COLO668 (cell line): ENCODE measurements around the gene PTPRM.
"Not testable (repeated sequence)": the region's sequence is repeated elsewhere in the genome, so short reads cannot be mapped to it uniquely, and the experiment has no call there.

Source experiments
- DNase-seq: peaks from one replicate; lab custom pipeline; 2025; ENCODE audit not compliant: unreplicated experiment; lab: John Stamatoyannopoulos, UW

Gene PTPRM

DNA sequence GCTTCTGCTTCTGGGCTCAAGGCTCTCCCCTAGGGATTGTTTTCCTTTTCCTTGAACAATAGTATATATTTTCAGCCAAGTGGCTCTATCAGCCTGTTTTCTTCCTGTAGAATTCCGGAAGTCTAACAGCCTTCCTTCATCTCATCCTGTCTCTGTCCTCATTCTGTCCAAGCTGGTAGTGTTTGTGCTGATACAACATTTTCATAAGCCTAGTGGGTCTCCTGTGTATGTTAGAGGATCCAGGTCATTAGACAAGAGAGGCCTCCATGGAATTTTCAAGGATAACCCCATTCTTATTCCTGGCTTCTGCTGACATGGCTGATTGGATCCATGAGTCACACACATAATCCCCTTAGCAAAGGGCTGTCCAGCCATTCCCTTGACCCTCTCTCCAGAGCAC is 467.6 kb downstream of the PTPRM start:
- DNase-seq, result no peak

DNA sequence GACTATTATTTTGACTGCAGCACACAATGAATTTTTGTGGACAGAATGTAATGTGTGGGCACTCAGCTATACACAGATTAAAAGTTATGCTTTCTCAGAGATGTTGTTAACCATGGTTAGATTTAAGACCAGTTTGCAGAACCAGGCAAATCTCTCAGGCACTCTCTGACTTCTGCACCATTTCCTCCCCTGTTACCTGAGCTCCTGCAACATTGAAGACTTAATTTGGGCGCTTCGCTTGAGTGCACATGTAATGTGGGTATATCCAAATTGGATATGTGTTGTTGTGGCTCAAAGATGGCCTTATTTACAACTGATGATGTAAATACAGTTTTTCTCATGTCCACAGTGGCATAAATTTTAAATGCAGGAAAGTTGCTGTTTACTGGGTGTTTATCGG is 469.4 kb downstream of the PTPRM start:
- DNase-seq, result no peak

DNA sequence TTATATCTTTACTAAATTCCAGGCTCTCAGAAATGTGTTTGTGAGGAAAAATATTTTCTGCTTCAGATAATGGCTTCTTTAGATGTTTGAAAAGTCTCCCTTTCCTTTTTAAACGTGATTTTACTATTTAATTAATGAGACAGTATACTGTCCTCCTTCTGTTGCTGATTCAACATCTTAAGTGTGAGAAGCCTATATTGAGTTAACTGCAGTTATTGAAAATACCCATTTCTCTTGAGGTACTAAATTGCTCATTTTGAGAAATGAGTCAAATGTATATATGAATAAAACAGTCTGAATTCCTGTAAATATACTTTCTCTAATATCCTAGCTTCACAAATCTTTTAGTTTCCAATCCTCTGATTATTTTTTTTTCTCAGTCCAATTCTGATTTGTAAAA is 470.2 kb downstream of the PTPRM start:
- DNase-seq, result no peak

DNA sequence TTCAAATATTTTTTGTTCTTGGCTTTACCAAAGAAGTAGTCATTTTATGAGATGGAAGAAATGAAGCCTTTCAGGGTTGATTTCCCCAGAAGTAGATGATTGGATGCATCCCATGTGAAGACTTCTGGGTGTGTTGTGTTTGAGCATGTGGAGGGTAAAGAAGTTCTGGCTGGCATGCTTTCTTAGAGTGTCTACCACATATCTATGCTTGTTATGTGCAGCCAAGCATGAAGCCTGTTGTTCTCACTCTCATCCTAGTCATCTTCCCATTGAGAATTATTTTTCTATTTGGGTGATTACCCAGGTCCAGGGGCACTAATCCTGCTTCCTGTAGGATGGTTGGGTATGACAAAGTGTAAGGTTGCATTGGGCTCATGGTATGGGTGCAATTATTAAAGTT is 472.9 kb downstream of the PTPRM start:
- no peak for DNase-seq

DNA sequence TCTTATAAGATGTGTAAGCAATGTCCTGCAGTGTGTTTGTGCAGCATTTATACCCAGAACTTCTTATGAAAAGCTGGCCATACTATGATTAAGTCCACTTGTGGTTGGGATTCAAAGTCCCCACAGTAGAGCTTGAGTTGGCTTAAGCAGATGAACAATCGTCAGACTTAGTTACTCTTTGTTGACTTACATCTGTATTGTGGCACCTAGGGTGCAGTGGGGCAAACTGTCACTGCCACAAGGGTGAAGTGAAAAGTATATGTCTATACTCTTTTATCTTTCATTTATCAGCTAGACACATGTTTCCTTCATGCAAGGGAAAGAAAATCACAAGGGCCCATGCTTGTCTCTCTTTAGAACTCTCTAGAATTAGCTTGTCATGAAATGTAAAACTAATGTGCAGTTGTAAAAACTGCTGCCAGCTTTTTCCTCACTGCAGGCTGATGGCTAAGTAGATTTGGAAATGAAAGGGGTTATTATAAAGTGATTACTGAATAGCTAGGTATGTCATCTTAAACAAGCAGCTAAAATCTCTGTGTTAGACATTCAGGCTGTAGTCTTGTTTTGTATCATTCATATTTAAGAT is 474.5 kb downstream of the PTPRM start:
- no peak for DNase-seq

DNA sequence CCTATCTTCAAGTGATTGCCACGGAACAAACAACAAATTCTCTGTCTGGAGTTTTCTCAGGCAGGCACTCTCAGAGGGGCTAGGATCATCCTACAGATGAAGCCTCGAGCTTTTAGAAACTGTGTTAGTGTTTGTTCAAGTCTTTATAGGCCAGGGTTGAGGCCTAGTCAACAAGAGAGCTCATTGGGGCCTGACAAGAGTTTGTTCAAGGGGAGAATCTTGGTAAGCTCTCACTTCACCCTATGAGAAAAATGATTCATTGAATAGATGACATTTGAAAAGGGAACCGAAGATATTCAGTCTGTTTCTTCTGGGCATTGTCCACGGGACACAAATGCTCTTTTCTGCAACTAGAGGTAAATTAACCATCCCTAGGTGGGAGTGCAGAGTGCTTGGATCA is 476.9 kb downstream of the PTPRM start:
- no peak for DNase-seq

DNA sequence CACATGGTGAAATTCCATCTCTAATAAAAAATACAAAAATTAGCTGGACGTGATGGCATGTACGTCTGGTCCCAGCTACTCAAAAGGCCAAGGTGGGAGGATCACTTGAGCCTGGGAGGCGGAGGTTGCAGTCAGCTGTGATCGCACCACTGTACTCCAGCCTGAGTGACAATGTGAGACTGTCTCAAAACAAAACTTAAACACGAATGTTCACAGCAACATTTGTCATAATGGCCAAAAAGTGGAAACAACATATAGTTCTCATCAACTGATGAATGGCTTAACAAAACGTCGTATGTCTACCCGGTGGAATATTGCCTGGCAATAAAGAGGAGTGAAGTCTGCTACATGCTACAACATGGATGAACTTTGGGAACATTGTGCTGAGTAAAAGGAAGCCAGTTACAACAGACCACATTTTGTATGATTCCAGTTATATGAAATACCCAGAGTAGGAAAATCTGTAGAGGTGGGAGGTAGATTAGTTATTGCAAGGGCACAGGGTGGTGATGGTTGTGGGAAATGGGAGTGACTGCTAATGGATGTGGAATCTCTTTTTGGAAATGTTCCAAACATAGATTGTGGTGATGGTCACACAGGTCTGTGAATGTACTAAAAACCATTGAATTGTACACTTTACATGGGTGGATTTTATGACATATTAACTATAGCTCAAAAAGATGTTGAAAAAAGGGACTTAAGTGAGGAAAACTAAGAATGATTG is 478.2 kb downstream of the PTPRM start:
- no peak for DNase-seq

DNA sequence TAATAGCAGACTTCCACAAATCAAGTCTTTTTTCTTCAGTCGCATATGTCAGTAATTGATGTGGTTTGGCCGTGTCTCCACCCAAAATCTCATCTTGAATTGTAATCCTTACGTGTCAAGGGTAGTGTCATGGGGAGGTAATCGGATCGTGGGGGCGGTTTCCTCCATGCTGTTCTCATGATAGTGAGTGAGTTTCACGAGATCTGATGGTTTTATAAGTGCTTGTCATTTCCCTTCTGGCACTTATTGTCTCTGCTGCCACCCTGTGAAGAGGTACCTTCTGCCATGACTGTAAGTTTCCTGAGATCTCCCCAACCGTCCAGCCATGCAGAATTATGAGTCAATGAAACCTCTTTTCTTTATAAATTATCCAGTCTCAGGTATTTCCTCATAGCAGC is 478.8 kb downstream of the PTPRM start:
- no peak for DNase-seq

DNA sequence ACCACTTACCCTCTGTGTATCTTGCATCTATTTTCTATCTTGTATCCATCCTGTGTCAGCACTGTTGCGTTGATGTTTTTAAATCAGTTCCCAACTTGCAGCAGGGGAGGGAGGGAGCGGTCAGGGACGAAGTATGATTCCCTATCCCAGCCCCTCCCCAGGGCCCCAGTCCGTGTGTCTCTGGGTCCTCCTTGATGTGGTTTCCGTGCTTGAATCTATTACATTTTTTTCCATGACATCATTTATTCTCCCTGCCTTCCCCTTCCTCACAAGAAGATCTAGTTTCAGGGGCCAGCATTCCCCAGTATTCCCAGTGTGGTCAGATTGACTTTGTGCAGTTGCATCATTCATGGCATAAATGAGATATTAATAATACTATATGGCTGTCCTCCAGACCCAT is 479.3 kb downstream of the PTPRM start:
- no peak for DNase-seq

DNA sequence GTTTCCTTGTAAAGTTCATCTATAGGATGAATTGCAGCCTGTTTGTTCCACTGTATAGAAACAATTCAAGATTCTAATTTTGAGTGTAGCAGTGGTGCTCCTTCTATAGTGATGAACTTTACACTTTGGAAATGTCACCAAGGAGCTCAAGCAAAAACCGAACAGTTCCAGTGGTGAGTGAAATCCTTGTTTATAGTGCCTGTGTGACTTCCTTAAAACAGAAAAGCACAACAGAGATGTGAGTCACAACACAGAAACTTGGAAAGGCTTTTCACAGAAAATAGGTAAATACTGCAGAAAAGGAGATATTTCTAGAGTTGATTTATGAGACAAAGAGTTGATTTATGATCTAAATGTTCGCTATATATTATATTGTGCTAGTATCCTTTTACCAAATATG is 482.0 kb downstream of the PTPRM start:
- no peak for DNase-seq

DNA sequence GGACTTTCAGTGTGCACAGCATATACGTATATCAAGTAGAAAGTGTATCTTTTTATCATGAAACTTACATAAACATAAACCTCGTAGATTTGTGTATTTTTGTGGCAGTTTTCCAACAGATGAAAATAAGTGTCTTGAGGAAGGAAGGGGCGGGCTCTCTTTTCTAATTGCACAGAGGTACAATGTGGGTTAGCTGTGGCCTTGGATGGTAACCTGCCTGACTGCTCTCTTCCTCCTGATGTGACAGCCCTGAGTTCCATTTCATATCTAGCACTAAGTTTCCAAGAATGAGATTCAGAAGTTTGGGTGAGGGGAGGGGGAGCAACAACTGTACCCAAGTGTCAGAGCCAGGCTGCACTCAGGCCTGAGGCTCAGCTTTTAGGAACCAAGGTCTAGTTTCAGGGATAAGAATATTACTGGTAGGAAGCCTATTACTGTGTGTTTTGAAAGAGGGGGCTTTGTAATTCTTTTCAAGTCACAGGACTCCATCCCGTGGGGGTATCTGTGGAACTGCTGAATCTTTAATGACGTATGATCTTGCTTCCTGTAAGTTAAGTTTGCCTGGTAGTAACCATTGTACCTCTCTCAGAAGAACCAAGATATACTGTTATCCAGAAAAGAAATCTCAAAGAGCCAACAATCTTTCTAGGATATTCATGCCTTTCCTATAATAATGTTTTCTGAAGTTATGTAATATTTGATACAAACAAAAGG is 483.7 kb downstream of the PTPRM start:
- no peak for DNase-seq

DNA sequence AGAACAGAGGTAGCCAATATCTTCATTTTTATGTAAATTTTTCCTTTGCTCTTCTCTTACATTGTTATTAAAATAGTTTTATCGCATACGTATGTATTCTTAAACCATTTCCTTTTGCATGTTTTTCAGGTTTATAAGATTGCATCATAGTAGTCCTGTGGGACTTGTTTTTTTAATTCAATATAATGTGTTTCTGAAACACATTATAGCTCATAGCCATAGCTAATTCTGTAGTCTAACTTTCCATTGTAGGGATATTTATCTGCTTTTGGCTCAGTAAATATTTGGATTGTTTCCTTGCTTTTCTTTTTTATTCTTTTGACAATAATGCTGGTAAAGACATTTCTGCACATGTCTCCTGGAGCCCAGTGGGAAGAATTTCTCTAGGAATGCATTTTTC is 484.3 kb downstream of the PTPRM start:
- DNase-seq, result no peak

DNA sequence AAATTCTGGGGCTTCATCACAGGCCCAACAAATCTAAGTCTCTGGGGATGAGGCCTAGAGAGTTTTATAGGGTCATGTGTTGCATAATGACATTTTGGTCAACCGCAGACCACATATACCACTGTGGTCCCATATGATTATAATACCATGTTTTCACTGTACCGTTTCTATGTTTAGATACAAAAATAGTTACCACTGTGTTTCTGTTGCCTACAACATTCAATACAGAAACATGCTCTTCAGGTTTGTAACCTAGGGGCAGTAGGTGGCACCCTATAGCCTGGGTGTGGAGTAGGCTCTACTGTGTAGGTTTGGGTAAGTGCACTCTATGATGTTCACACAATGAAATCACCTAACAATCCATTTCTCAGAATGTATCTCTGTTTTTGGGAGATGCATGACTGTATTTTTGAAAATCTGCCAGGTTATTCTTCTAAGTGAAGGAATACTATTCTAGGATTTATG is 485.2 kb downstream of the PTPRM start:
- peak; percentile 20 for DNase-seq

DNA sequence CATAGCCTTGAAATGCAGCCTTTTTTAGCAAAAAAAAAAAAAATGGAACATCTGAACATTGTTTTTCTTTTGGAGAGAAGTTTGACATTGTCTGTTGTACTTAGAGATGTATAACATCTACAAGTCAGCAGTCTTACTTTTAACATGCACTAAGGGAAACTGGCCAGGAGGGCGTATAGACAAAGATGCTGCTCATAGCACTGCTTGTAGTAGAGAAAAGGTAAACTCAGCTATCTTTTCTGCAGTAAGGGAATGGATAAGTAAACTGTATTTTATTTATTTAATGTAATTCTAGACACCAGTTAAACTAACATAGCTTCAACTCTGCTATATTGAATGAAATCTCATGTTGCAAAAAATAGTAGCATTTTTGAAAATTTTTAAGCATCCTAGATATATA is 489.6 kb downstream of the PTPRM start:
- DNase-seq, result no peak

DNA sequence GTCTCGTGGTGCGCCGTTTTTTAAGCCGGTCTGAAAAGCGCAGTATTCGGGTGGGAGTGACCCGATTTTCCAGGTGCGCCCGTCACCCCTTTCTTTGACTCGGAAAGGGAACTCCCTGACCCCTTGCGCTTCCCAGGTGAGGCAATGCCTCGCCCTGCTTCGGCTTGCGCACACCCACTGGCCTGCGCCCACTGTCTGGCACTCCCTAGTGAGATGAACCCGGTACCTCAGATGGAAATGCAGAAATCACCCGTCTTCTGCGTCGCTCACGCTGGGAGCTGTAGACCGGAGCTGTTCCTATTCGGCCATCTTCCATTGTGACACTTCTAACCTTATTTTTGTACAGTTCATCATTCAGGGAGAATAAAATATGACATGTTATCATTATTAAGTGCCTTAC is 496.0 kb downstream of the PTPRM start:
- not testable (repeated sequence) for DNase-seq

DNA sequence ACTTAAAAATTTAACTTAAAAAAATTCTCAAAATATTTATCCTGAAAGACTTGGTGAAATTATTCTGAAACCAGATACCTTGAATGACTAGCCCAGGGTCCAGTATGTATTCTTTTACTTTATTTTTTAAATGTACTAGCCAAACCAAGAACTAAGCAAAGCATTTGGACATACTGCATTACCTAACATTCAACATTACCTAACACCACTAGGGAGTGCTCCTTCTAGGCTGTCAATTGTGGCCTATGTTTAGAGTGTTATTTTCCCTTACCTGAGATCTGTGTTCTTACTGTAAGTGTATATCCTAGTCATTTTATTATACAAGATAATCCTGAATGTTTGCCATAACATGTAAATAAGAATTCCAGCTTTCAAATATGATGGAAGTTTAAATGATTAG is 496.6 kb downstream of the PTPRM start:
- DNase-seq, result no peak

DNA sequence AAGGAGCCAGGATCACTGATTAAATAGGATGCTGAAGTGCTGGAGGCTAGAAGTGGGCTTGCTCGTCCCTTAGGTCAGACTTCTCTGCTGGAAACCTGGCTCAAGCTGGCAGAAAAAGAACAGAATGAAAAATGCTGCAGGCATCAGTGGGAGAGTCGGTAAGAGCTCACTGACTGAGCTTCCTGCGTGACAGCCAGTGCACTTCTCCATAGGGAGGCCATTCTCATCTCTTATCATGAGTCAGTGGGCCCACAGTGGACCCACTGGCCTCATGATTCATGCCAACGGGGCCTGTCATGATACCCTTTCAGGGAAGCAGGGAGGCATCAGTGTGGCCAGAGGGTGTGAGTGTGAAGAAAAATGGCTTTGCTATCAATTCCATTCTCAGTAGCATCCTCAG is 498.2 kb downstream of the PTPRM start:
- DNase-seq, result no peak

DNA sequence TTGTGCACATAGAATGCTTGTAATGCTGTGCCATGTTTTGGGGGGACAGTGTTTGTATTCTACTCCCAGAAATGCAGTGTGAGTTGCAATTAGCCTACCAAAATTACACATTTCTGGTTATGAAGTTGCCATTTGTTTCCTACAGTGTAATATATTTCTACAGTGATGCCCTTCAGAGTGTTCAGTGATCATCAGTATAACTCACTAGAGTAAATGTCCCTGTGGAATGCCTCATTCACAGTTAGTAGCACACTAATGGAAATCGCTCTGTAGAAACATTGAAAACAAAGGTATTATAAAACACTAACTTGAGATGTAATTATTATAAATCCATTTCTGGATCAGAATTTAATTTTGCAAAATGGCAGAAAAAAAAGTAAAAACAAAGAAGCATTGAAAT is 498.7 kb downstream of the PTPRM start:
- no peak for DNase-seq

DNA sequence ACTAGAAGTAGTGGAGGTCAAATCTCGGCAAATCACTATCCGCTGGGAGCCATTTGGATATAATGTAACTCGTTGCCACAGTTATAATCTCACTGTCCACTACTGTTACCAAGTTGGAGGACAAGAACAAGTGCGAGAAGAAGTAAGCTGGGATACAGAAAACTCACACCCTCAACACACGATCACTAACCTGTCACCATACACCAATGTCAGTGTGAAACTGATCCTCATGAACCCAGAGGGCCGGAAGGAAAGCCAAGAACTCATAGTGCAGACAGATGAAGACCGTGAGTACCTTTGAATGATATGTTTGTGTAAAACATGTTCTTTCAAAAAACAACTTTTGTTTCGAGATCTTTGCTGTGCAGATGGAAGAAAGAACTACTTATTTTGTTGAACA is 502.6 kb downstream of the PTPRM start:
- no peak for DNase-seq

DNA sequence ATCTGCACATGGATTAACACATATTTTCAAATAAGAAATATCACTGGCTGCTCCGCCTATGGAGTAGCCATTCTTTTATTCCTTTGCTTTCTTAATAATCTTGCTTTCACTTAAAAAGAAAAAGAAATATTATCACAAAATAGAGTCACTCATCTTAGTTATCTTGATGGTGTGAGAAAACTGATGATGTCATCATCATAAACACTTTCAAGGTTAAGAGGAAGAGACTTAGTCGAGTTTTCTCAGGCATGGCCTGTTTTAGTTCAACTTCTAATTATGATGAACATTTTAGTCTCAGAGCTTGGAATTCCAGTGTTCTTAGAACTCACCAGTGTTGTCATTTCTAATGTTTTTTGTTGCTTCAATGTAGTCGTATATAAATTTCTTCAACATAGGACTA is 506.1 kb downstream of the PTPRM start:
- no peak for DNase-seq

DNA sequence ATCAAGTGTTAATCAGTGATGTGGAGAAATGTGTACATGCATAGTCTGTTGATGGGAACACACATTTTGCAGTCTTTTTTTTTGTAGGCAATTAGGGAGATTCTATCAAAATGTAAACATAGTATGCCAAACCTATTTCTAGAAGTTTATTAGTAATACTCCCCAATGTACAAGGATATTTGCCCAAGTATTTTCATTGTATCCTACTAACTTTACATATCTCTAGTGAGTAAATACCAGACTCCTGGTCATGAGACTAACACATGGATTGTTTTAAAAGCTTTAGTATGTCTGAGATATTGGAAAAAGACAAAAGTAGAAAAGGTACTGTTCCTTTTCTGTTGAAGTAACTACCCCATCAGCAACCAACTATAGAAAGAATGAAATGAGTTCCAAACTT is 513.0 kb downstream of the PTPRM start:
- no peak for DNase-seq

DNA sequence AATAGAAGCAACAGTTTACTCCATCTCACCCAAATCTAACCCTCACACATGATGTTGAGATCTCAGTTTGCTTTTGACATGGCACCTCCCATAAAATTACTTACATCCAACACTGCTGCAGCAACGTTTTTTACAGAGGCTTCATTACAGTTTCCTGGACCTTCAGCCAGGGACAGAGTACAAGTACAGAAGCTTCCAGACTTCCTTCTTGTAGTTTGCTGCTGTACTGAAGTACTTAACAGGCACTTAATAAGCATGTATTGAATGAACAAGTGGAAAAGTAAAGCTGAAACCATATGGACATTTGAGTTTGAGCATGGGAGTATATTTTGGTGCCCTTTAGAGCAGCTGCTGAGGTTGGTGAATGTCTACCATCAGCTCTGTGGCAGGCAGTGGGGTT is 514.2 kb downstream of the PTPRM start:
- no peak for DNase-seq
